Measurements from ENCODE around the gene MILR1.

The MILR1 gene

DNA sequence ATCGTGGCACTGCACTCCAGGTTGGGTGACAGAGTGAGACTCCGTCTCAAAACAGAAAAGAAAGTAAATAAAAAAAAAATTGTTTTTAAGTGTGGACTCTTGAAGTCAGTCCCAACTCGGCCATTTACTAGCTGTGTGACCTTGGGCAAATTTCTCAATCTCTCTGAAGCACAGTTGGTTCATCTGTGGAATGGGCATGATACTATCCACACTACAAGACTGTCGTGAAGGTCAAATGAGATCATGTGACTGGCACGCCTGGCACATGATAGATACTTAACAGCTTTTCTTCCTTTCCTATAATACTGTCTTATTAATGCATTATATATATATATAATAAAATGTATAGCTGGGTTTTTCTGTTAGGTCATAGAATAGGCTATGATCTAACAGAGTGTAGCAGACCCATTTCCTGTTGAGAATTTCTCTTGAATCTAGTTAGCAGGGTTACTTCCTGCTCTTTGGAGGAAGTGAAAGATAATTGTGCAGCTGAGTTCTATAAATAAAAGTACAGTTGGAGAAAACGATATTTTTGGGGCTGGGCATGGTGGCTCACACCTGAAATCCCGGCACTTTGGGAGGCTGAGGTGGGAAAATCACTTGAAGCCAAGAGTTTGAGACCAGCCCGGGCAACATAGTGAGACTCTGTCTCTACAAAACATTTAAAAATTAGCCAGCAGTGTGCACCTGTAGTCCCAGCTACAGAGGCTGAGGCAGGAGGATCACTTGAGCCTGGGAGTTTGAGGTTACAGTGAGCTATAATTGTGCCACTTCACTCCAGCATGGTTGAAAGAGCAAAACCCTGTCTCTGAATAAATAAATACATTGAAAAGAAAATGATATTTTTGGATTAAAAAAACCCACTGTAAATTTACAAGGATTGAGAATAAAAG lies 7.3 kb downstream of the MILR1 start:
- Histone ChIP-seq H3K4me2 (ENCODE audit: low read depth, low read length, poor library complexity, severe bottlenecking) (peak overlapping the region; percentile 47), H3F3A (ENCODE audit: insufficient read depth) (peaks cover 18% of the 10 kb centered on the region), H3K27ac (ENCODE audit: low read depth, low read length) (peak overlapping the region; percentile 80), H4K20me1 (ENCODE audit: low read depth, low read length) (no peaks in the 10 kb centered on the region), H3K9ac (ENCODE audit: low read length) (0 out of 2 replicates have a peak overlapping the region, but pooled peaks have one; percentile 12), H3K9me2 (replicated peaks; ENCODE audit: insufficient read depth, low read length) (no peaks in the 10 kb centered on the region), H2AFZ (ENCODE audit: low read depth, low read length, severe bottlenecking) (peak overlapping the region; percentile 87), H3K27me3 (ENCODE audit: low read length) (no peaks in the 10 kb centered on the region), H3K36me3 (ENCODE audit: low read length) (no peaks in the 10 kb centered on the region), H3K9me3 (ENCODE audit: insufficient read depth, low read length) (no peaks in the 10 kb centered on the region), H3K79me2 (ENCODE audit: insufficient read depth, low read length) (no peaks in the 10 kb centered on the region), H3K4me3 (ENCODE audit: insufficient read depth, low read length, poor library complexity, severe bottlenecking) (peak overlapping the region; percentile 28)
- no peak for TF ChIP-seq EZH2phosphoT487 (conservative IDR thresholded peaks at IDR 0.05; ENCODE audit: low read length)
- TF ChIP-seq, protein P1, sequence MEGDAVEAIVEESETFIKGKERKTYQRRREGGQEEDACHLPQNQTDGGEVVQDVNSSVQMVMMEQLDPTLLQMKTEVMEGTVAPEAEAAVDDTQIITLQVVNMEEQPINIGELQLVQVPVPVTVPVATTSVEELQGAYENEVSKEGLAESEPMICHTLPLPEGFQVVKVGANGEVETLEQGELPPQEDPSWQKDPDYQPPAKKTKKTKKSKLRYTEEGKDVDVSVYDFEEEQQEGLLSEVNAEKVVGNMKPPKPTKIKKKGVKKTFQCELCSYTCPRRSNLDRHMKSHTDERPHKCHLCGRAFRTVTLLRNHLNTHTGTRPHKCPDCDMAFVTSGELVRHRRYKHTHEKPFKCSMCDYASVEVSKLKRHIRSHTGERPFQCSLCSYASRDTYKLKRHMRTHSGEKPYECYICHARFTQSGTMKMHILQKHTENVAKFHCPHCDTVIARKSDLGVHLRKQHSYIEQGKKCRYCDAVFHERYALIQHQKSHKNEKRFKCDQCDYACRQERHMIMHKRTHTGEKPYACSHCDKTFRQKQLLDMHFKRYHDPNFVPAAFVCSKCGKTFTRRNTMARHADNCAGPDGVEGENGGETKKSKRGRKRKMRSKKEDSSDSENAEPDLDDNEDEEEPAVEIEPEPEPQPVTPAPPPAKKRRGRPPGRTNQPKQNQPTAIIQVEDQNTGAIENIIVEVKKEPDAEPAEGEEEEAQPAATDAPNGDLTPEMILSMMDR (IDR thresholded peaks at IDR 0.05; ENCODE audit: insufficient read depth, low read length, poor library complexity, severe bottlenecking): no peak

DNA sequence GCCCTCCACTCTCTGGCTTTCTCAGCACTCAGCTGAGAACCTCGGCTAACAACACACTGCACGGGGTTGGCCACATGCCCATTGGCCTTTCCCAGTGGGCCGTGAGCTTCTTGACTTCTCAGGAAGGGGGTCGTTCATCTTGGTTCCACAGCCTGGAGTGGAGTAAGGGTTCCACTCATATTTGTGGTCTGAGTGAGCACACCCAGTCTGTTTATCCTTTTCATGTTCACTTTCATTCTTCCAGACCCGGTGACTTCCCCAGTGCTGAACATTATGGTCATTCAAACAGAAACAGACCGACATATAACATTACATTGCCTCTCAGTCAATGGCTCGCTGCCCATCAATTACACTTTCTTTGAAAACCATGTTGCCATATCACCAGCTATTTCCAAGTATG lies 8.2 kb downstream of the MILR1 start:
- peak overlapping the region; percentile 47 for H3K4me2 ChIP-seq (ENCODE audit: low read depth, low read length, poor library complexity, severe bottlenecking)
- H3K27ac ChIP-seq (ENCODE audit: low read depth, low read length): peak overlapping the region; percentile 80
- H2AFZ ChIP-seq (ENCODE audit: low read depth, low read length, severe bottlenecking): no peak overlapping the region

DNA sequence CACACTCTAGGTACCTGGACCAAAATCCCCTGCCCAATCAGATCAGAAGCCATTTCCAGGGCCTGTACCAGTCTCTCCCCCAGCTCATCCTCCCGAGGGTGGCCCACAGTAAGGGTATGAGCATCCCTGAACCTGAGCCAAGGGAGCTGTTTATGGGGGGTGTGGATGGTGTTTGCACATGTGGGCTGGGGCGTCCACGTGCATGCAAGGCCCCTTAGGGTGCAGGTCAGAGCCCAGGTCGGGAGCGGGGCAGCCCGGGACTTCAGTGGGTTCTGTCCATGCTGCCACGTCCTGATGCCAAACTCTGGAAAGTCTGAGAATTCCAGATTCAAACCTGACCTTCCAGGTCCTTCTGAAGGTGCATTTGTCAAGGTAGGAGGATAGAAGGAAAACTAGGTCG lies 9.8 kb downstream of the MILR1 start:
- H3K4me2 ChIP-seq (ENCODE audit: low read depth, low read length, poor library complexity, severe bottlenecking): no peak overlapping the region
- H3K9ac ChIP-seq (ENCODE audit: low read length): no peak overlapping the region

More for the DNA sequence above, 8.2 kb downstream of the MILR1 start:
- no peak for TF ChIP-seq EZH2phosphoT487 (conservative IDR thresholded peaks at IDR 0.05; ENCODE audit: low read length)
- TF ChIP-seq, protein P1 (IDR thresholded peaks at IDR 0.05; ENCODE audit: insufficient read depth, low read length, poor library complexity, severe bottlenecking): no peak
- Histone ChIP-seq H3K9me3 (ENCODE audit: insufficient read depth, low read length) (no peaks in the 10 kb centered on the region), H3F3A (ENCODE audit: insufficient read depth) (peaks cover 18% of the 10 kb centered on the region), H3K79me2 (ENCODE audit: insufficient read depth, low read length) (no peaks in the 10 kb centered on the region), H4K20me1 (ENCODE audit: low read depth, low read length) (no peaks in the 10 kb centered on the region), H3K27me3 (ENCODE audit: low read length) (no peaks in the 10 kb centered on the region), H3K36me3 (ENCODE audit: low read length) (no peaks in the 10 kb centered on the region), H3K9me2 (replicated peaks; ENCODE audit: insufficient read depth, low read length) (no peaks in the 10 kb centered on the region), H3K9ac (ENCODE audit: low read length) (no peak overlapping the region), H3K4me3 (ENCODE audit: insufficient read depth, low read length, poor library complexity, severe bottlenecking) (no peak overlapping the region)

More for the DNA sequence above, 9.8 kb downstream of the MILR1 start:
- Histone ChIP-seq H3K4me3 (ENCODE audit: insufficient read depth, low read length, poor library complexity, severe bottlenecking) (no peak overlapping the region), H3F3A (ENCODE audit: insufficient read depth) (peaks cover 18% of the 10 kb centered on the region), H4K20me1 (ENCODE audit: low read depth, low read length) (no peaks in the 10 kb centered on the region), H3K27me3 (ENCODE audit: low read length) (no peaks in the 10 kb centered on the region), H3K27ac (ENCODE audit: low read depth, low read length) (no peak overlapping the region), H2AFZ (ENCODE audit: low read depth, low read length, severe bottlenecking) (no peak overlapping the region), H3K9me2 (replicated peaks; ENCODE audit: insufficient read depth, low read length) (no peaks in the 10 kb centered on the region), H3K9me3 (ENCODE audit: insufficient read depth, low read length) (no peaks in the 10 kb centered on the region), H3K36me3 (ENCODE audit: low read length) (no peaks in the 10 kb centered on the region), H3K79me2 (ENCODE audit: insufficient read depth, low read length) (no peaks in the 10 kb centered on the region)
- TF ChIP-seq, protein P1 (IDR thresholded peaks at IDR 0.05; ENCODE audit: insufficient read depth, low read length, poor library complexity, severe bottlenecking): no peak
- no peak for TF ChIP-seq EZH2phosphoT487 (conservative IDR thresholded peaks at IDR 0.05; ENCODE audit: low read length)

All from SU-DHL-6 (cell line).